ENCODE results near the gene NOS3. TPM values are rescaled to one million over a fixed set of nuclear protein-coding genes. Genes with fewer than 3 reads are reported as not detected.
A peak's percentile ranks its signal among the peaks of the same experiment; 100 is the strongest.

Gene NOS3
- total RNA-seq, 1 donor from 2014 or later, result 10.0 TPM

GRCh38 chr7:150992833-150993302 is 2.1 kb downstream of the NOS3 start:
- intact Hi-C loops (cut with DNase I), result no loop called here
- ATAC-seq (ENCODE audit: poor library complexity) (peak; percentile 43), DNase-seq (no peak)

- DNase-seq (peak; percentile 81), ATAC-seq (ENCODE audit: poor library complexity) (peak; percentile 22)
- intact Hi-C loops (cut with DNase I), result no loop called here
Measured at GRCh38 chr7:150993511-150993910, 2.7 kb downstream of the NOS3 start.

- DNase-seq, result peak; percentile 80
- ATAC-seq (ENCODE audit: poor library complexity), result peak; percentile 86
- intact Hi-C loops (cut with DNase I), result no loop called here
Measured at GRCh38 chr7:150994141-150994837, 3.5 kb downstream of the NOS3 start.

- no peak for DNase-seq
- no peak for ATAC-seq (ENCODE audit: poor library complexity)
- intact Hi-C loops (cut with DNase I), result no loop called here
Measured at GRCh38 chr7:150994838-150995510, 4.2 kb downstream of the NOS3 start.

GRCh38 chr7:150996376-150997074 is 5.7 kb downstream of the NOS3 start:
- intact Hi-C loops (cut with DNase I), result no loop called here
- DNase-seq, result no peak
- ATAC-seq (ENCODE audit: poor library complexity), result no peak

GRCh38 chr7:150997075-150997511 is 6.3 kb downstream of the NOS3 start:
- DNase-seq (no peak), ATAC-seq (ENCODE audit: poor library complexity) (no peak)
- intact Hi-C loops (cut with DNase I), result no loop called here

- ATAC-seq (ENCODE audit: poor library complexity) (no peak), DNase-seq (no peak)
- intact Hi-C loops (cut with DNase I), result no loop called here
Measured at GRCh38 chr7:150997817-150998216, 7.0 kb downstream of the NOS3 start.

GRCh38 chr7:150998341-150998740 is 7.5 kb downstream of the NOS3 start:
- intact Hi-C loops (cut with DNase I), result no loop called here
- DNase-seq (no peak), ATAC-seq (ENCODE audit: poor library complexity) (no peak)

- DNase-seq, result no peak
- no peak for ATAC-seq (ENCODE audit: poor library complexity)
- intact Hi-C loops (cut with DNase I), result no loop called here
Measured at GRCh38 chr7:150999001-150999400, 8.2 kb downstream of the NOS3 start.

GRCh38 chr7:150999497-151000230 is 8.8 kb downstream of the NOS3 start:
- intact Hi-C loops (cut with DNase I), result no loop called here
- DNase-seq (no peak), ATAC-seq (ENCODE audit: poor library complexity) (no peak)

GRCh38 chr7:151000897-151001495 is 10.2 kb downstream of the NOS3 start:
- intact Hi-C loops (cut with DNase I), result no loop called here
- DNase-seq (no peak), ATAC-seq (ENCODE audit: poor library complexity) (no peak)

- no peak for ATAC-seq (ENCODE audit: poor library complexity)
- intact Hi-C loops (cut with DNase I), result no loop called here
- no peak for DNase-seq
Measured at GRCh38 chr7:151001546-151001945, 10.7 kb downstream of the NOS3 start.

GRCh38 chr7:151003572-151003971 is 12.8 kb downstream of the NOS3 start:
- DNase-seq (no peak), ATAC-seq (ENCODE audit: poor library complexity) (no peak)
- intact Hi-C loops (cut with DNase I), result no loop called here

GRCh38 chr7:151005566-151005965 is 14.7 kb downstream of the NOS3 start:
- ATAC-seq (ENCODE audit: poor library complexity) (no peak), DNase-seq (no peak)
- intact Hi-C loops (cut with DNase I), result no loop called here

- intact Hi-C loops (cut with DNase I), result no loop called here
- DNase-seq (no peak), ATAC-seq (ENCODE audit: poor library complexity) (no peak)
Measured at GRCh38 chr7:151006590-151007300, 15.9 kb downstream of the NOS3 start.

- intact Hi-C loops (cut with DNase I), result no loop called here
- ATAC-seq (ENCODE audit: poor library complexity) (peak; percentile 30), DNase-seq (no peak)
Measured at GRCh38 chr7:151007469-151007898, 16.7 kb downstream of the NOS3 start.

- intact Hi-C loops (cut with DNase I), result no loop called here
- DNase-seq (no peak), ATAC-seq (ENCODE audit: poor library complexity) (peak; percentile 40)
Measured at GRCh38 chr7:151008143-151008510, 17.3 kb downstream of the NOS3 start.

Measured in Right ventricle myocardium superior (tissue), 1 donor.